Ecto neural progenitor cell (in vitro differentiated cells): ENCODE results near the gene CRYBB1.
A peak's percentile ranks its signal among the peaks of the same experiment; 100 is the strongest.

Experiments
- DNase-seq: peaks from one replicate; pipeline ENCODE4 v3.0.0-alpha.2; 2018; ENCODE audit warnings: low spot score

The CRYBB1 gene

GRCh38 chr22:26606611-26607010 is 11.2 kb downstream of the CRYBB1 start:
- no peak for DNase-seq

GRCh38 chr22:26604368-26604767 is 13.5 kb downstream of the CRYBB1 start:
- no peak for DNase-seq

GRCh38 chr22:26602127-26602526 is 15.7 kb downstream of the CRYBB1 start:
- no peak for DNase-seq

GRCh38 chr22:26601726-26602125 is 16.1 kb downstream of the CRYBB1 start:
- no peak for DNase-seq

GRCh38 chr22:26599505-26599904 is 18.3 kb downstream of the CRYBB1 start:
- DNase-seq = no peak

- no peak for DNase-seq
These were observed 20.3 kb downstream of the CRYBB1 start for GRCh38 chr22:26597480-26597879.

- no peak for DNase-seq
These were observed 20.8 kb downstream of the CRYBB1 start for GRCh38 chr22:26597026-26597425.

GRCh38 chr22:26593763-26594162 is 24.1 kb downstream of the CRYBB1 start:
- no peak for DNase-seq

- DNase-seq = no peak
These were observed 25.4 kb downstream of the CRYBB1 start for GRCh38 chr22:26592421-26592891.

- peak; percentile 89 for DNase-seq
These were observed 27.7 kb downstream of the CRYBB1 start, which contains the start of gene TPST2 for GRCh38 chr22:26589845-26590736. Gene TPST2 (minus strand): TSS chr22:26590132. CDS start chr22:26541630, 48,502 bp downstream.

- peak; percentile 56 for DNase-seq
These were observed 28.4 kb downstream of the CRYBB1 start for GRCh38 chr22:26589367-26589844.

- DNase-seq = no peak
These were observed 29.0 kb downstream of the CRYBB1 start for GRCh38 chr22:26588729-26589366.

GRCh38 chr22:26587991-26588613 is 29.7 kb downstream of the CRYBB1 start:
- DNase-seq = no peak

- no peak for DNase-seq
These were observed 31.1 kb downstream of the CRYBB1 start for GRCh38 chr22:26586556-26587325.

- no peak for DNase-seq
These were observed 32.6 kb downstream of the CRYBB1 start for GRCh38 chr22:26585104-26585790.

- DNase-seq = no peak
These were observed 33.8 kb downstream of the CRYBB1 start for GRCh38 chr22:26584010-26584409.

GRCh38 chr22:26581633-26582168 is 36.1 kb downstream of the CRYBB1 start:
- no peak for DNase-seq

- no peak for DNase-seq
These were observed 36.8 kb downstream of the CRYBB1 start for GRCh38 chr22:26581026-26581425.

- DNase-seq = no peak
These were observed 37.4 kb downstream of the CRYBB1 start for GRCh38 chr22:26580240-26580962.

- no peak for DNase-seq
These were observed 38.4 kb downstream of the CRYBB1 start for GRCh38 chr22:26579331-26579886.
